ENCODE results near the gene C17orf107.
A peak's percentile ranks its signal among the peaks of the same experiment; 100 is the strongest.
"Not testable (repeated sequence)": the region's sequence is repeated elsewhere in the genome, so short reads cannot be mapped to it uniquely, and the experiment has no call there.

C17orf107 gene

DNA sequence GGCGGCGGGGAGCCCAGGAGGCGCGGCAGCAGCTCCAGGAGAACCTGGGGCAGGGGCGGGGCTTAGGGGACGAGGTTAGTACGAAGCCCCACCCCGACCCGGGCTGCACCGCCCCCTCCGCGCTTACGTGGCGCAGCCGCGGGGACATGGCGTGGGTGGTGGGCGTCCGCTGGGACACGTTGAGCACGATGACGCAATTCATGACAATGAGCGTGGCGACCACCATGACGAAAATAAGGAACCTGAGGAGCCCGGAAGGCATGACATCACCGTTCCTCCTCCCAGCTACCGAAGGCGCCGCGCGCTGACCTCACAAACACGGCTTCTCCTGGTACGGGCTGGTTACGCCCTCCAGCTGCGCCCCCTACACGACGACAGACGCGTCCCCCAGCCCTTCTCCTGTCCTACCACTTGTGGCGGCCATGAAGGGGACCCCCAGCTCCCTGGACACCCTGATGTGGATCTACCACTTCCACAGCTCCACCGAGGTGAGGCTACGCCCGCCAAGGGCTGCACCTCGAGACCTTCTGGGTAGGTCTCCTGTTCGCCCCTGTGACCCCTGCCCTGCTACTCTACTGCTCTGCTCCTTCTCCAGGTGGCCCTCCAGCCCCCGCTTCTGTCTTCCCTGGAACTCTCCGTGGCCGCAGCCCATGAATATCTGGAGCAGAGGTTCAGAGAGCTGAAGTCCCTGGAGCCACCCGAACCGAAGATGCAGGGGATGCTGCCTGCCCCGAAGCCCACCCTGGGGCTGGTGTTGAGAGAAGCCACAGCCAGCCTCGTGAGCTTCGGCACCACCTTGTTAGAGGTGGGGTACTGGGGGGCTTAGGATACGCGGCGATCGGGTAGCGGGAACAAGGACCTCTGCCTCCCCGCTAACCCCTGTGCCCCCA is at the start of gene C17orf107:
Gene C17orf107, plus strand, starts transcription at position 196 of the 890 bp plus-strand sequence. Its CDS starts 227 bp downstream, at position 423.
- peak; percentile 94 for DNase-seq

DNA sequence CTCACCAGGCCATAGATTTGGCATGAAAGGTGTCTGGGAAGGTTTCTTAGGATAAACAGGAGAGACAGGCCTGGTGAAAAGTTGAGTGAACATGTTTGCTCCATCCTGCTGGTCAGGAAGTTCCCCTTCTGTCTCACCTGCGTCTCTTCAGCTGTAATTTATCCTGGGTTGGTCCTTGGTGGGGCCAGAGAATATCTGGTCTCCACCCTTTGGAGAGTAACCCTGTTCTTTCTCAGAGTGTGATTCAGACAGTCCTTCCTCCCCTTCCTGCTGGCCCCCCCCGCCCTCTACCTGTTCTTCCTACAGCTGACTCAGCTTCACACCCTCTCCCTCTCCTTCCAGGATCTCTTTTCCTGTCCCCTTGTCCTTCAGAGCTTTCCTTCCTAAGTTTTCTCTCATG is 49.1 kb upstream of the C17orf107 start:
- no peak for DNase-seq

DNA sequence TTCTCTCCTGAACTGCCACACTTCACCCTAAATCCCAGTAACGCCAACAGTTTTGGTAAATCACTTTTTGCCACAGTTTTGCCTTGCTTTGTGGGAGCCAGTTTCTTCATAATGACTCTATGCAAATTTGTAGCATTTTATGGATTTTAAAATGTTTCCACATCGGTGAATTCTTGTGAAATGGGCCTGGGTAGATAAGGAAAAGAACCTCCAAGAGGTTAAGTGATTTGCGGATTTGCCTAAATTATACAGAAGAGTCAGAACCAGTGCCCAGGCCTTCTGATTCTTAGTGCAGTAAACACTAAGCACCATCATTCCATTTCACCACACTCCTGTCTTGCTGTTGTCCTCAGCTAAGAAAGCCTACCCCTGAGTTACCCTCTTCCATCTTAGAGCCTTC is 48.3 kb upstream of the C17orf107 start:
- DNase-seq, result no peak

DNA sequence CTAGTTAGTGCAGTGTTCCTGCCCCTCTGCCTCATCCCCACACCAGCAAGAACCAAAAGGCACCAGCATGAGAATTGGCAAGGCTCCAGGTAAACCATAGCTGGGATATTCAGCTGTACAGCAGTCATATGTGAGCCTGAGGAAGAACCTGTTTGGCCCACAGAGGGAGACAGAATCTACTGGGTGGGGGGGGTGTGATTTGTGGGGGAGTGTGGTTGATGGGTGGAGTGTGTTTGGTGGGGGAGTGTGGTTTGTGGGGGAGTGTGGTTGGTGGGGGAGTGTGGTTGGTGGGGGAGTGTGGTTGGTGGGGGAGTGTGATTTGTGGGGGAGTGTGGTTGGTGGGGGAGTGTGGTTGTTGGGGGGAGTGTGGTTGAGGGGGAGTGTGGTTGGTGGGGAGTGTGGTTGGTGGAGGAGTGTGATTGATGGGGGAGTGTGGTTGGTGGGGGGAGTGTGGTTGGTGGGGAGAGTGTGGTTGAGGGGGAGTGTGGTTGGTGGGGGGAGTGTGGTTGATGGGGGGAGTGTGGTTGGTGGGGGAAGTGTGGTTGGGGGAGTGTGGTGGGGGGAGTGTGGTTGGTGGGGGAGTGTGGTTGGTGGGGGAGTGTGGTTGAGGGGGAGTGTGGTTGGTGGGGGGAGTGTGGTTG is 46.6 kb upstream of the C17orf107 start:
- peak; percentile 53 for DNase-seq

DNA sequence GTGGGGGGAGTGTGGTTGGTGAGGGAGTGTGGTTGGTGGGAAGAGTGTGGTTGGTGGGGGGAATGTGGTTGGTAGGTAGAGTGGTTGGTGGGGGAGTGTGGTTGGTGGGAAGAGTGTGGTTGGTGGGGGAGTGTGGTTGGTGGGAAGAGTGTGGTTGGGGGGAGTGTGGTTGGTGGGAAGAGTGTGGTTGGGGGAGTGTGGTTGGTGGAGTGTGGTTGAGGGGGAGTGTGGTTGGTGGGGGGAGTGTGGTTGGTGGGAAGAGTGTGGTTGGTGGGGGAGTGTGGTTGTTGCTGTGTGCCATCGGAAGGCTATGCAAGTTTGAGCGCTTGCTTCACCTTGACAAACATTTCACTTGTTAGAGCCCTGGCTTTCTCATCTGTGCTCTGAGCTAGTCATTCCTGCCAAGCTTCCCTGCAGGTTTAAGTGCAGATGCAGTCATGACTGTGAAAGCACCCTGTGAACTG is 46.1 kb upstream of the C17orf107 start:
- peak; percentile 53 for DNase-seq

DNA sequence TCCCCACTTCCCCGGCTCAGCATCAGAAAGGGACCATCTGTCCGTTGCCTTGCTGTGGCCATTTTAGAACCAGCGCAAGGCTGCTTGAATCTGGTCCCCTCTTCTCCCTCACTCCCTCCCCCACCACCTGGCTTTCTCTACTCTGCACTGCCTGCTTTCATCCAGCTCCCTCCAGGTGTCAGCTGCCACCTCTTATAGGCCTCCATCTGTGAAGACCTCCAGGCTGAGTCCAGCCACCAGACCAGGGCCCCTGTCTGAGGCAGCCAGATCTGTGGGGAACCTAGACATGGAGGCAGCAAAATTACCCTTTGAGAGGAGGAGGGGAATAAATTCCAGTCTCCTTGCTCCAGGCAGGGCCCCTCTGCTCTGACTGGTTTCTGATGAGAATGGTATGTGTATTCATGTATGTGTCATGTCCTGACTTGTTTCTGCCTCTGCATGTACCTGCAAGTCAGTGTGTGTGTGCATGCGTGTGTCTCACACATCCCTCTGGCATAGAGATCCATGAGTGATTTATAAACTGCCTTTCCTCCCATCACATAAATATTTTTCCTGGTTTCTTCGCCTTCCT is 45.1 kb upstream of the C17orf107 start:
- DNase-seq, result no peak

DNA sequence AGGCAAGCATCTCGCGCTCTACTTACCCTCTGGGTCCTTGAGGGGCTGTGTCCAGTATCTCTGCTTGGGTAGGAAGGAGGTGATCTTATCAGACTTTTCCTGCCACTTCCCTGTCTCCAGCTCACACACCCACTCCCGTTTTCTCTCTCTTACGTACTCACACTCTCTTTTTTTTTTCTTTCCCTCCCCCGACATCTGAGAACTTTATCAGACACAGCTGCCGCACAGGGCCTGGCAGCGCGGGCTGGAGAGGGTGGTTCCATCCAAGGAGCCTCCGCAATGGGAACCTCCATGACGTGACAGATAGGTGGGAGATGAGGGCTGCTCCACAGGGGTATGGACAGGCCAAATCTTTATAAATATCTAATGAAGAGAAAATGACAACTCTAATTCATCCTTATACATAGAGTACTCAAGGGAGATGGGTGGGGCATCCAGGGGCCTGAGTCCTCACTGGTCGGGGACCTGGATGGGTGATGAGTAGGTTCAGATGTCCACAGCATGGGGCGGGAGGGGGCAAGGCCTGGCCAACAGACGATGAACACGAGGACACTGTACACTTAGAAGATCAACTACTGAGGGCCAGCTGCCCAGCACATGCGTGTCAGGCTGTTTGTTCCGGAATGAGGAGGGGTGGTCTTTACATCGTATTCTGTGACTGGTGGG is 42.9 kb upstream of the C17orf107 start:
- DNase-seq, result no peak

DNA sequence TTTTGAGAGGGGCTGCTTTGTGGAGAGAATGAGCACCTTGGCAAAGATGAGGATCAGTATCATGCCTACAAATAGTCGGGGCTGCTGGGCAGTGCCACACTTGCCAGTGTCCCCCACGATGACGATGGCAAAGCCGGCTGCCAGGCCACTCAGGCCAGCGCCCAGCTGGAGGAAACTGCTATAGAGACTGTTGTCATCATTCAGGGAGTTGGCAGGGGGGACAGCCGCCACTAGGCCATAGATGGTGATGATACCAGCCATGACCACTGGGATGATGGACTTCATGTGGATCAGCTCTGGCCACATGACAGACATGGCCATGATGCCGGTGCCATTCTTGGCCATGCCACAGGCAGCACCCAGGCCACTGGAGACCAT is 42.4 kb upstream of the C17orf107 start:
- DNase-seq, result no peak

DNA sequence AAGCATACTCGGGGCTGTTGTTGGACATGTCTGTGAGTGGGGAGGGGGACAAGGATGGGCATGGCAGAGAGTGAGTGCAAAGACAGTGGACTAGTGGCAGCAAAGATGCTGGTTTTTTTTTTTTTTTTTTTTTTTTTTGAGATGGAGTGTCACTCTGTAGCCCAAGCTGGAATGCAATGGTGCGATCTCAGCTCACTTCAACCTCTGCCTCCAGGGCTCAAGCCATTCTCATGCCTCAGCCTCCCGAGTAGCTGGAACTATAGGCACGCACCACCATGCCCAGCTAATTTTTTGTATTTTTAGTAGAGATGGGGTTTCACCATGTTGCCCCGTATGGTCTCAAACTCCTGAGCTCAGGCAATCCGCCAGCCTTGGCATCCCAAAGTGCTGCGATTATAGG is 42.0 kb upstream of the C17orf107 start:
- not testable (repeated sequence) for DNase-seq

DNA sequence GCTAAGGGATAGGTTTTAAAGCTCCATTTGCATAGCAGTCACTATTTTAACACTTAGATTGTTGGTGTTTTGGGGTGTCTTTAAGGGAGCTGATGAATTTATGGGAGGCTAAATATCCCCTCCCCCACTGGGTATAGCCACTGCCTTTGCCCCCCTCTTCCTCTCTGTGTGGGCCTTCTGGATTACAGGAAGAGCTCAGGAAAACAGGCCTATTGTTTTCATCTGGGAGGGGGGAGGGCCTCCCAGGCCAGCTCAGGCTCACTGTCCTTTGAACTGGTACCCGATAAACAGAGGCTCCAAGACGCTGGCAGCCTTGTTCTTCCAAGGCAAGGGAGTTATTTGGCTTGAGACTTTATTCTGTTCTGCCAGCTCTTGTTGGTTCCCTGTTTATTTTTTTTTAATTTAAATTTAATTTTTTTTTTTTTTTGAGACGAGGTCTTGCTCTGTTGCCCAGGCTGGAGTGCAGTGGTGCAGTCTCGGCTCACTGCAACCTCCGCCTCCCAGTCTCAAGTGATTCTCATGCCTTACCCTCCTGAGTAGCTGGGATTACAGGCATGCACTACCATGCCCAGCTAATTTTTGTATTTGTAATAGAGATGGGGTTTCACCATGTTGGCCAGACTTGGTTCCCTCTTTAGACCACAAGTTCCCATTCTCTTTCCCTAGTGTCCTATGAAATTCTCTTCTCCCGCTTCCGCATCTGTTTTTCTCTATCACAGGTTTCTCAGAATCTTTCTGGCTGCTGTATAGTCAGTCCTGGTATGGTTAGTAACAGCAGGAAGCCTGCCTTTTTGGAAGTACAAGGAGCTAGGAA is 41.1 kb upstream of the C17orf107 start:
- DNase-seq, result no peak

DNA sequence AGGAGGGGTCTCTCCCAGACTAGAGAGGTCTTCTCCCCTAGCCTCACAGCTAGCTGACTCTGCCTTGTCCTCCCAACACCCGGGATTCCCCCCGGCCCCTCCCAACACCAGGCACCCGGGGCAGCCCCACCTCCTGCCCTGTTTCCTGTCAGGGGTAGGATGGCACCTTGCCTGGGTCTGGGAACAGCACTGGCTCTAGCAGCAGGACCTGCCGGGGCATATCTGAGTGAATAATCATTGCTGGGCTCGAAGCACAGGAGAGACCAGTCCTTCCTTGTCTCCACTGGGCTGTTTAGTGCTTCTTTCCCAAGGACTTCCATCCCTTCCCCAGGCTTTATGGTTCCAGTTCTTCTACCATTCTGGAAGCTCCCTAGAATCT is 40.5 kb upstream of the C17orf107 start:
- no peak for DNase-seq

DNA sequence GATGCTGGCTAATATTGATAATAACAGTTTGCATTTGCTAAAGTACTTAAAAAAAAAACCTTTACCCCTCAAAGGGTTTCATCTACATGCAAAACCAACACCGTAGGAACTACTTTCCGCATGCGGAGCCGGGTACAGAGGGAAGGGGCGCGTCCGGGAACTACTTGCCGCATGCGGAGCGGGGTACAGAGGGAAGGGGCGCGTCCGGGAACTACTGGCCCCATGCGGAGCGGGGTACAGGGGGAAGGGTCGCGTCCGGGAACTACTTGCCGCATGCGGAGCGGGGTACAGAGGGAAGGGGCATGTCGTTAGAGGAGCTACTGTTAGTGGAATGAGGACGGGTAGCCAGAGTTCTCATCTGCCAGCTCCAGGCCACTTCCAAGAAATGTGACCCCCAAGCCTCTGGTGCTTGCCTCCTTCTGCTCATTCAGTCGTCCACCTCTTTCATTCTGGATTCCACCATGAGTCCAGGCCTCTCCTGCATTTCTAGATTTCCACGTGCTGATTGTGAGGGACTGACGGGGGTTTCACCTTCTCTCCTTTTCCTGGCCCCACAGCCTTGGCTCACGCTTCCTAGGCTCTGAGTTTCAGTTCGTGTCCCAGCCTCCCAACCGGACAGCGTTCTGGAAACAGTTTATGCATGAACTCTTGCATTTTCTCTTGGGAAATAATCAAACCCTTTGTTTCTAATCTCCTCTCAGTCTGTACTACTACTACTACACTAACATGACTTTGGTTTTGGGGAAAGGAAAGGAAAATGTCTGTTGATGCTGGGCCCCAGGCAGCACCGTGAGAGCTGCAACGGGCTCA is 39.3 kb upstream of the C17orf107 start:
- no peak for DNase-seq

DNA sequence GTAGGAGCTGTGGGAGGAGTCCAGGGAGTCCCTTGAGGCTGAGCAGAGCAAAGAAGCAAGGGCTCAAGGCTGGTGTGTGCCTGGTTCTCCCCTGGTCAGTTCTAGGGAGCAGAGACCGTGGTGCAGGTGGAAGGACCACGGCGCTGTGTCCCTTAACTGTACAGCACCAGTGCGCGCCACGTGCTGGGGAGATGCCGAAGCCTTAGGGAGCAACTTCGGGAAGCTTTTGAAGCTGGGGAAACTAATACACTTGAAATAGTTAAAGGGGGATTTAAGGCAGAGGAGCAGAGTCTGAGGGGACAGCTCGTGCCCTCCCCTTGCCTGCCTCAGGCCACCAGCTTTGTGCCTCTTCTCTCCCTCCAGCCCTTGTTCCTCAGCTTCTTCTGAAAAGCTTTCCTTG is 38.7 kb upstream of the C17orf107 start:
- DNase-seq, result no peak

DNA sequence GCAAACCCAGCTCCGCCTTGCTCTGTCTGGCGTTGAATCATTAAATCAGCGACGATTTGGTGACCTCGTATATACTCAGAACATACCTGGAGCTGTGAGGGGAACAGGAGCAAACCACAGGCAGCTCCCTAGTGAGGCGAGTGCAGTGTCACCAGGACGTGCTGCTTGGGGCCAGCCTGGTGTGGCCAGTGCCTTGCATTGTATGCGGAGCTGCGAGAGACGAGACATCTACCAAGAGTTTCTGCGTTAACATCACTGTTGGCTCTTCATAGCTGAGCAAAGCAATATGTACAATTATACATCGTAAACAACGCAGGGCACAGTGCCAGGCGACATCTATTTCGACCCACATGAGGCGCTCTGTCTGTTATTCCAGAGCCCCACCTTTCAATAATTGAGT is 38.3 kb upstream of the C17orf107 start:
- no peak for DNase-seq

DNA sequence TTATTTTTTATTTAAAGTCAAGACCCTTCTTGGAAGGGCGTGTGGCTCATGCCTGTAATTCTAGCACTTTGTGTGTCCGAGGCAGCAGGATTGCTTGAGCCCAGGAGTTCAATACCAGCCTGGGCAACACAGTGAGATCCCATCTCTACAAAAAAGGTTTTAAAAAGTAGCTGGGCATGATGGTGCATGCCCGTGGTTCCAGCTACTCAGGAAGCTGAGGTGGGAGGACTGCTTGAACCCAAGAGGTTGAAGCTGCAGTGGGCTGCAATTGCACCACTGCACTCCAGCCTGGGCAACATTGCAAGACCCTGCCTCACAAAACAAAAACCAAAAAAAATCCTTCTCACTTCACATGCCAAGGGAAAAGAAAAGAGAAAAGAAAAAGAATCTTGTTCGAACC is 36.6 kb upstream of the C17orf107 start:
- DNase-seq, result no peak

DNA sequence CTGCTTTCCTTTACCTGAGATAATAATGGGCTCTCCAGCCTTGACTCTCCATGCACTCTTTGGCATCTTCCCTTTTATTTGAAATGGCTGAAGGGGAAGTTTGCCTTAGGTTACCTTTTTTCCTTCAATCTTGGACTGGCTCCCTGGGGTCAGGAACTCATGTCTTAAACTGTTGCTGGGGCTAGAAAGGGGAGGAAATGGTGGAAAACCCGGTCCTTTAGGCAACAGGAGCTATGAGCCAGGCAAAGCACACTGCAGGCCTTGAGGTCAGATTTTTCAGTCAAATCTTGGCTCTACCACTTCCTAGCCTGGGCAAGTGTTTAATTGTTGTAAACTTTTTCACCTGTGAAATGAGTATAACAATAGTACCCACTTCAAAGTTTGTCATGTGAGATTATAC is 36.0 kb upstream of the C17orf107 start:
- no peak for DNase-seq

DNA sequence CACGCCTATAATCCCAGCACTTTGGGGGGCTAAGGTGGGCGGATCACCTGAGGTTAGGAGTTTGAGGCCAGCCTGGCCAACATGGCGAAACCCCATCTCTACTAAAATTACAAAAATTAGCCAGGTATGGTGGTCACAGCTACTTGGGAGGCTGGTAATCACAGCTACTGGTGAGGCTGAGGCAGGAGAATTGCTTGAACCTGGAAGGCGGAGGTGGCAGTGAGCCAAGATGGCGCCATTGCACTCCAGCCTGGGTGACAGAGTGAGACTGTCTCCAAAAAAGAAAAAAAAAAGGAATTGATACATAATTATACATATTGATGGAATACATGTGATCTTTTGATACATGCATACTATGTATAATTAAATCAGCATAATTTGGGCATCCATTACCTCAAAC is 31.8 kb upstream of the C17orf107 start:
- DNase-seq, result not testable (repeated sequence)

DNA sequence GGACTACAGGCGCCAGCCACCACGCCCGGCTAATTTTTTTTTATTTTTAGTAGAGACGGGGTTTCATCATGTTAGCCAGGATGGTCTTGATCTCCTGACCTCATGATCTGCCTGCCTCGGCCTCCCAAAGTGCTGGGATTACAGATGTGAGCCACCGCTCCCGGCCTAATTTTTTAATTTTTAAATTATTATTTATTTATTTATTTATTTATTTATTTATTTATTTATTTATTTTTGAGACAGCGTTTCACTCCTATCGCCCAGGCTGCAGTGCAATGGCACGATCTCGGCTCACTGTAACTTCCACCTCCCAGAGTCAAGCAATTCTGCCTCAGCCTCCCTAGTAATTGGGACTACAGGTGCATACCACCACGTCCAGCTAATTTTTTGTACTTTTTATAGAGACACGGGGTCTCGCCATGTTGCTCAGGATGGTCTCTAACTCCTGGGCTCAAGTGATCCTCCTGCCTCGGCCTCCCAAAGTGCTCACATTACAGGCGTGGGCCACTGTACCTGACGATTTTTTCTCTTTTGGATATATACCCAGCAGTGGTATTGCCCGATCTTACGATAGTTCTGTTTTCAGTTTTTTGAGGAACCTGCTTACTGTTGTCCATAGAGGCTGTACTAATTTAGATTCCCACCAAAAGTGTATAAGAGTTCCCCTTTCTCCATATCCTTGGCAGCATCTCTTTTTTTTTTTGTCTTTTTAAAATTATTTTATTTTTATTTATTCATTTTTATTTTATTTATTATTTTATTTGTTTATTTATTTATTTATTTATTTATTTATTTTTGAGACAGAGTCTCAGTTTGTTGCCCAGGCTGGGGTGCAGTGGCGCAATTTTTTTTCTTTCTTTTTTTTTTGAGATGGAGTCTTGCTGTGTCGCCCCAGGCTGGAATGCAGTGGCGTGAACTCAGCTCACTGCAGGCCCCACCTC is 30.0 kb upstream of the C17orf107 start:
- DNase-seq, result not testable (repeated sequence)

DNA sequence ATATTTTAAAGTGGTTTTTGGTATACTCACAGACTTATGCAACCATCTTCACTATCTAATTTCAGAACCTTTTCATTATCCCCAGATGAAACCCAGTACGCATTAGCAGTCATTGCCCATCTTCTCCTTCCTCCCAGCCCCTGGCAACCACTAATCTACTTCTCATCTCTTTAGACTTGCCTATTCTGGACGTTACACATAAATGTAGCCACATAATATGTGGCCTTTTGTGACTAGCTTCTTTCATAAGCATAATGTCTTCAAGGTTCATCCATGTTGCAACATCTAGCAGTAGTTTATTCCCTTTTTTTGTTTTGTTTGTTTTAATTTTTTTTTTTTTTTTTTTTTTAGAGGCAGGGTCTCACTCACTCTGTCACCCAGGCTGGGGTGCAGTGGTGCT is 28.5 kb upstream of the C17orf107 start:
- no peak for DNase-seq

DNA sequence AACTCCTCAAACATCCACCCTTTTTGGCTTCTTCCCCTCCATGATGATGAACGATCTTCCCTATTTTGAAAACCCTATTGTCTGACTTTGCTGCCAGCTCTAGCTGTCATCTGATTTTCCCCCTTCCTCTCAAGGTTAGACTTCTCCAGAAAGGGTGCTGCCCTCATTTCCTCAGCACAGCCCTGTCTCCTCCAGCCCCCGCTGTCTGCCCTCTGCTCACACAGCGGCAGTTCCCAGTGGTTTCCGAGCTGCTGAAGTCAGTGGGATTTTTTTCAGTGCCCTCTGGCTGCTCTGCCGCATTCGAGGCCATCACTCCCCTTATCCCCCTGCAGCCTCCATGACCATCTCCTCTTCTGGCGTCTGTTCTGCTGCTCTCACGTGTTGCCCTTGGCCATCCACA is 26.6 kb upstream of the C17orf107 start:
- DNase-seq, result no peak

Measured in CD4-positive, alpha-beta T cell treated with Interleukin-21 for 1 hour (primary cell).